WTC11 (cell line): ENCODE measurements around the gene KDM3B. TPM values are rescaled to one million over a fixed set of nuclear protein-coding genes. Genes with fewer than 3 reads are reported as not detected.
A peak's percentile ranks its signal among the peaks of the same experiment; 100 is the strongest.

Source experiments
- ATAC-seq: fragments of 200-7000 bp; cut with Tn5 transposase; 2 replicates; pipeline ENCODE4 v1.10.0; 2021; ENCODE audit warnings: mild to moderate bottlenecking, moderate library complexity
- CTCF ChIA-PET: fragments of 300-600 bp; sonication (Branson Sonifier 250); formaldehyde crosslinking; loops from one replicate; lab custom pipeline; 2021; ENCODE audit warnings: antibody characterized with exemption; lab: Charles Lee
- POLR2A ChIA-PET: fragments of 350-600 bp; sonication (Branson Sonifier 250); formaldehyde crosslinking; loops from one replicate; lab custom pipeline; 2021; ENCODE audit warnings: antibody characterized with exemption; lab: Charles Lee
- DNase-seq: peaks from one replicate; pipeline ENCODE4 v3.0.0; 2021; ENCODE audit warnings: low spot score
- H3K27ac Mint-ChIP-seq: 2 replicates; pipeline ENCODE4 v1.8.0; 2021; ENCODE audit warnings: mixed read lengths
- H3K27me3 Mint-ChIP-seq: 2 replicates; pipeline ENCODE4 v1.8.0; 2021; ENCODE audit warnings: low read depth, mild to moderate bottlenecking, moderate library complexity, mixed read lengths
- H3K36me3 Mint-ChIP-seq: 2 replicates; pipeline ENCODE4 v1.8.0; 2021; ENCODE audit warnings: mixed read lengths
- H3K4me1 Mint-ChIP-seq: 2 replicates; pipeline ENCODE4 v1.8.0; 2022; ENCODE audit warnings: mixed read lengths
- H3K4me3 Mint-ChIP-seq: 2 replicates; pipeline ENCODE4 v1.8.0; 2021; ENCODE audit warnings: mild to moderate bottlenecking, moderate library complexity, mixed read lengths
- H3K9me3 Mint-ChIP-seq: 2 replicates; pipeline ENCODE4 v1.8.0; 2021; ENCODE audit warnings: mixed read lengths
- CREB1 ChIP-seq: sonication (generic); formaldehyde crosslinking; IDR thresholded peaks from 2 replicates; pipeline ENCODE4 v1.8.0; 2023; ENCODE audit warnings: mild to moderate bottlenecking, missing genetic modification reagents
- ELF4 ChIP-seq: sonication (generic); formaldehyde crosslinking; IDR thresholded peaks from 2 replicates; pipeline ENCODE4 v1.8.1; 2022; ENCODE audit warnings: low read depth, mild to moderate bottlenecking, moderate library complexity, missing genetic modification reagents
- ESRRA ChIP-seq: sonication (generic); formaldehyde crosslinking; IDR thresholded peaks from 2 replicates; pipeline ENCODE4 v1.8.1; 2022; ENCODE audit warnings: mild to moderate bottlenecking, missing genetic modification reagents, borderline replicate concordance
- GABPB1 ChIP-seq: sonication (generic); formaldehyde crosslinking; IDR thresholded peaks from 2 replicates; pipeline ENCODE4 v1.8.1; 2023; ENCODE audit warnings: mild to moderate bottlenecking, missing genetic modification reagents
- HMGA2 ChIP-seq: fragments of 250-450 bp; sonication (Bioruptor Pico); IDR thresholded peaks from 2 replicates; pipeline ENCODE4 v1.4.0; 2021; ENCODE audit warnings: mild to moderate bottlenecking, moderate library complexity
- IRF2 ChIP-seq: sonication (generic); formaldehyde crosslinking; IDR thresholded peaks from 2 replicates; pipeline ENCODE4 v1.8.0; 2022; ENCODE audit warnings: low read depth, missing genetic modification reagents, borderline replicate concordance
- MXD4 ChIP-seq: fragments of 250-450 bp; sonication (Bioruptor Pico); IDR thresholded peaks from 2 replicates; pipeline ENCODE4 v1.8.0; 2021; ENCODE audit warnings: mild to moderate bottlenecking, moderate library complexity, borderline replicate concordance
- NR1H2 ChIP-seq: sonication (generic); formaldehyde crosslinking; IDR thresholded peaks from 2 replicates; pipeline ENCODE4 v1.9.0; 2021; ENCODE audit warnings: mild to moderate bottlenecking, moderate library complexity, missing genetic modification reagents
- TP53 ChIP-seq: sonication (generic); formaldehyde crosslinking; IDR thresholded peaks from 2 replicates; pipeline ENCODE4 v1.8.1; 2023; ENCODE audit warnings: mild to moderate bottlenecking, missing genetic modification reagents
- total RNA-seq: library from RNA; stranded (reverse); gene quantifications from 3 replicates; pipeline ENCODE4 v1.2.3, GENCODE V29; 2021
- TF ChIP-seq, protein P1 (sequence below): fragments of 250-450 bp; sonication (Bioruptor Pico); IDR thresholded peaks from 2 replicates; pipeline ENCODE4 v1.9.0; 2021; ENCODE audit warnings: mild to moderate bottlenecking
- TF ChIP-seq, protein P2 (sequence below): sonication (generic); formaldehyde crosslinking; IDR thresholded peaks from 2 replicates; pipeline ENCODE4 v1.8.1; 2023; ENCODE audit warnings: mild to moderate bottlenecking, moderate library complexity, missing genetic modification reagents
- TF ChIP-seq, protein P3 (sequence below): sonication (generic); formaldehyde crosslinking; IDR thresholded peaks from 2 replicates; pipeline ENCODE4 v1.8.1; 2022; ENCODE audit warnings: low read depth, missing genetic modification reagents, borderline replicate concordance
- TF ChIP-seq, protein P4 (sequence below): sonication (generic); formaldehyde crosslinking; IDR thresholded peaks from 2 replicates; pipeline ENCODE4 v1.8.1; 2022; ENCODE audit warnings: missing genetic modification reagents, borderline replicate concordance
- TF ChIP-seq, protein P5 (sequence below): sonication (generic); formaldehyde crosslinking; IDR thresholded peaks from 2 replicates; pipeline ENCODE4 v1.8.0; 2022; ENCODE audit warnings: mild to moderate bottlenecking, missing genetic modification reagents
- TF ChIP-seq, protein P6 (sequence below): sonication (generic); formaldehyde crosslinking; conservative IDR thresholded peaks from 2 replicates; pipeline ENCODE4 v1.8.1; 2023; ENCODE audit warnings: mild to moderate bottlenecking, low read depth, missing genetic modification reagents, moderate library complexity
- TF ChIP-seq, protein P7 (sequence below): sonication (generic); formaldehyde crosslinking; IDR thresholded peaks from 2 replicates; pipeline ENCODE4 v1.8.0; 2022; ENCODE audit warnings: mild to moderate bottlenecking, missing genetic modification reagents

Gene KDM3B
- total RNA-seq, 1 experiment from 2014 or later = 87.9 TPM

DNA sequence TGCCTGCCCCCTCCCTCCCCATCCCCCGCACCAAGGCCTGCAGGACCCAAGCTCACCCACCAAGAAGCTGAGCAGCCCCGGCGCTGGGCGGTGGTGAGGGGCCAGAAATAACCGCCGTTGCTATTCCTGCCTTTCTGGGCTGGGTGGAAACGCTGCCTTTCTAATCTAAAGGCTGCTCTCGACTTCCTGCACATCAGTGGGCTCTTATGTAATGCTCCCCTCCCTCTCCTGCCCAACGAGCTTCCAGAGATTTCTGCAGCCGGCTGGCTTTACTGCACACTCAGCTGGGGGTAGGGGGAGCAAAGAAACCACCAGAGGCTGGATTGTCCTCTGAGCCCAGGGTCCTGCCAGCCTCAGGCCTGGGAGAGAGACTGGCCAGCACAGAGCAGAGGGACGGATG, 105.9 kb downstream of the KDM3B start (continued):
- TF ChIP-seq, protein P1, sequence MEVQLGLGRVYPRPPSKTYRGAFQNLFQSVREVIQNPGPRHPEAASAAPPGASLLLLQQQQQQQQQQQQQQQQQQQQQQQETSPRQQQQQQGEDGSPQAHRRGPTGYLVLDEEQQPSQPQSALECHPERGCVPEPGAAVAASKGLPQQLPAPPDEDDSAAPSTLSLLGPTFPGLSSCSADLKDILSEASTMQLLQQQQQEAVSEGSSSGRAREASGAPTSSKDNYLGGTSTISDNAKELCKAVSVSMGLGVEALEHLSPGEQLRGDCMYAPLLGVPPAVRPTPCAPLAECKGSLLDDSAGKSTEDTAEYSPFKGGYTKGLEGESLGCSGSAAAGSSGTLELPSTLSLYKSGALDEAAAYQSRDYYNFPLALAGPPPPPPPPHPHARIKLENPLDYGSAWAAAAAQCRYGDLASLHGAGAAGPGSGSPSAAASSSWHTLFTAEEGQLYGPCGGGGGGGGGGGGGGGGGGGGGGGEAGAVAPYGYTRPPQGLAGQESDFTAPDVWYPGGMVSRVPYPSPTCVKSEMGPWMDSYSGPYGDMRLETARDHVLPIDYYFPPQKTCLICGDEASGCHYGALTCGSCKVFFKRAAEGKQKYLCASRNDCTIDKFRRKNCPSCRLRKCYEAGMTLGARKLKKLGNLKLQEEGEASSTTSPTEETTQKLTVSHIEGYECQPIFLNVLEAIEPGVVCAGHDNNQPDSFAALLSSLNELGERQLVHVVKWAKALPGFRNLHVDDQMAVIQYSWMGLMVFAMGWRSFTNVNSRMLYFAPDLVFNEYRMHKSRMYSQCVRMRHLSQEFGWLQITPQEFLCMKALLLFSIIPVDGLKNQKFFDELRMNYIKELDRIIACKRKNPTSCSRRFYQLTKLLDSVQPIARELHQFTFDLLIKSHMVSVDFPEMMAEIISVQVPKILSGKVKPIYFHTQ = no peak
- TF ChIP-seq NR1H2 (CRISPR knock-in tag) = no peak
- TF ChIP-seq IRF2 (CRISPR knock-in tag) = no peak
- TF ChIP-seq, protein P2, sequence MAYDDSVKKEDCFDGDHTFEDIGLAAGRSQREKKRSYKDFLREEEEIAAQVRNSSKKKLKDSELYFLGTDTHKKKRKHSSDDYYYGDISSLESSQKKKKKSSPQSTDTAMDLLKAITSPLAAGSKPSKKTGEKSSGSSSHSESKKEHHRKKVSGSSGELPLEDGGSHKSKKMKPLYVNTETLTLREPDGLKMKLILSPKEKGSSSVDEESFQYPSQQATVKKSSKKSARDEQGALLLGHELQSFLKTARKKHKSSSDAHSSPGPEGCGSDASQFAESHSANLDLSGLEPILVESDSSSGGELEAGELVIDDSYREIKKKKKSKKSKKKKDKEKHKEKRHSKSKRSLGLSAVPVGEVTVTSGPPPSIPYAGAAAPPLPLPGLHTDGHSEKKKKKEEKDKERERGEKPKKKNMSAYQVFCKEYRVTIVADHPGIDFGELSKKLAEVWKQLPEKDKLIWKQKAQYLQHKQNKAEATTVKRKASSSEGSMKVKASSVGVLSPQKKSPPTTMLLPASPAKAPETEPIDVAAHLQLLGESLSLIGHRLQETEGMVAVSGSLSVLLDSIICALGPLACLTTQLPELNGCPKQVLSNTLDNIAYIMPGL (CRISPR knock-in tag) = no peak
- TF ChIP-seq TP53 (CRISPR knock-in tag) = no peak

DNA sequence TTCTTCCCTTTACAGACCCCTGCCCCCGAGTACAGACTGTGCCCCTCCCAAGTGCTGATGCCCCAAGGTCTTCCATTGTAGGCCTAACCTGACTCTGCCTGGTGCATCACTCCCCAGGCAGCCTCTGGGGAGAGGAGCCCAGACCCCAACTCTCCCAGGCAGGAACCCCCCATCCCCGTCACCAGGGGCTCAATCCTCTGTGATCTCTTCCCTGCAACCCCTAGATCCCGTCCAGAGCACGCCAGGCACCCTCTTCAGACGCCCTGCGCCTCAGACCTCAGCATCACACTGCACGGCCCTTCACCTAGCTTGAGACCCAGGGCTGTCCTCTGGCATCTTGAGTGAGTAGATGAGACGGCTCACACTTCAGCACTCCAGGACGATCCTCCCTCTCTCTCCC, 106.4 kb downstream of the KDM3B start:
- no peak for DNase-seq
- ATAC-seq = no peak
- H3K9me3 Mint-ChIP-seq = no peaks in the 10 kb centered on the region
- TF ChIP-seq, protein P3, sequence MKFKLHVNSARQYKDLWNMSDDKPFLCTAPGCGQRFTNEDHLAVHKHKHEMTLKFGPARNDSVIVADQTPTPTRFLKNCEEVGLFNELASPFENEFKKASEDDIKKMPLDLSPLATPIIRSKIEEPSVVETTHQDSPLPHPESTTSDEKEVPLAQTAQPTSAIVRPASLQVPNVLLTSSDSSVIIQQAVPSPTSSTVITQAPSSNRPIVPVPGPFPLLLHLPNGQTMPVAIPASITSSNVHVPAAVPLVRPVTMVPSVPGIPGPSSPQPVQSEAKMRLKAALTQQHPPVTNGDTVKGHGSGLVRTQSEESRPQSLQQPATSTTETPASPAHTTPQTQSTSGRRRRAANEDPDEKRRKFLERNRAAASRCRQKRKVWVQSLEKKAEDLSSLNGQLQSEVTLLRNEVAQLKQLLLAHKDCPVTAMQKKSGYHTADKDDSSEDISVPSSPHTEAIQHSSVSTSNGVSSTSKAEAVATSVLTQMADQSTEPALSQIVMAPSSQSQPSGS = no peak
- TF ChIP-seq MXD4 (CRISPR knock-in tag) (no peak), ELF4 (CRISPR knock-in tag) (no peak)
- ChIA-PET CTCF (interaction anchor here (9.8 to 13.9 kb wide), 2 partner anchors 9 to 43 kb away, joined by 106 to 254 read pairs; no protein-coding TSS in a partner anchor), POLR2A (no interaction called here)
- no peaks in the 10 kb centered on the region for H3K36me3 Mint-ChIP-seq
- H3K27me3 Mint-ChIP-seq = no peaks in the 10 kb centered on the region; the same call in 1 of the 2 replicates
- no peak overlapping the region for H3K27ac Mint-ChIP-seq
- H3K4me3 Mint-ChIP-seq = no peak overlapping the region
- peaks cover 27% of the 10 kb centered on the region for H3K4me1 Mint-ChIP-seq

DNA sequence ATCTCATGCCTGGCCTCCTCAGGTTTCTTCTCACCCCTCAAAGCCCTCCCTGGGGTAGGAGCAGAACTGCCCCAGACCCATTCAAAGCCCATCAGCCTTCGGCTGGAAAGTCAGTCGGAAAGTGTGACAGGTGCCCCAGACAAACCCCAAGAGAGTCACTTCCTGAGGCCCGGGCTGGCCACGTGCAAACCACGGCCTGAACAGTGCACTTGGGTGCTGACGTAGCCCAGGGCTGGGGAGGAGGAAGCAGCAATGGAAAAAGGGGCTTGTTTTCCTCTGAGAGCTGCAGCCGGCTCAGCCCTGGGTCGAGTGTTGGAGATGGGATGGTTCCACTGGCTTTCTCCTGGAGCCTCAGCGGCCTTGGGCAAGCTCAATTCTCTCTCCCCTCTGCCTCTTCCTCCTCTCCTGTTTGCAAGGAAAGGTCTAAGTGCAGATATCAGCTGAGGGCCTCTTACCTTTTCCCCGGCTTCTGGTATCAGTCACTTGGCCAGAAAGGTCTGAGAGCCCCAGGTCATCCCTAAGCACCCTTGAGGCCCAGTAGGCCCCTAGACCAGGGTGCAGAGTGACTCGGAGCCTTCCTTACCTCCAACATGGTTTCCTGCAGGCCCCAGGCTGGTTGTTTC, 106.9 kb downstream of the KDM3B start:
- H3K4me1 Mint-ChIP-seq = peaks cover 23% of the 10 kb centered on the region
- H3K4me3 Mint-ChIP-seq = no peak overlapping the region
- TF ChIP-seq ESRRA (no peak), GABPB1 (CRISPR knock-in tag) (peak; percentile 67)
- H3K9me3 Mint-ChIP-seq = no peaks in the 10 kb centered on the region
- ATAC-seq (no peak), DNase-seq (no peak)
- ChIA-PET POLR2A (no interaction called here), CTCF (interaction anchor here (9.8 to 13.9 kb wide), 2 partner anchors 9 to 42 kb away, joined by 106 to 254 read pairs; no protein-coding TSS in a partner anchor)
- H3K27me3 Mint-ChIP-seq = no peaks in the 10 kb centered on the region; the same call in 1 of the 2 replicates
- no peak overlapping the region for H3K27ac Mint-ChIP-seq
- H3K36me3 Mint-ChIP-seq = no peaks in the 10 kb centered on the region

DNA sequence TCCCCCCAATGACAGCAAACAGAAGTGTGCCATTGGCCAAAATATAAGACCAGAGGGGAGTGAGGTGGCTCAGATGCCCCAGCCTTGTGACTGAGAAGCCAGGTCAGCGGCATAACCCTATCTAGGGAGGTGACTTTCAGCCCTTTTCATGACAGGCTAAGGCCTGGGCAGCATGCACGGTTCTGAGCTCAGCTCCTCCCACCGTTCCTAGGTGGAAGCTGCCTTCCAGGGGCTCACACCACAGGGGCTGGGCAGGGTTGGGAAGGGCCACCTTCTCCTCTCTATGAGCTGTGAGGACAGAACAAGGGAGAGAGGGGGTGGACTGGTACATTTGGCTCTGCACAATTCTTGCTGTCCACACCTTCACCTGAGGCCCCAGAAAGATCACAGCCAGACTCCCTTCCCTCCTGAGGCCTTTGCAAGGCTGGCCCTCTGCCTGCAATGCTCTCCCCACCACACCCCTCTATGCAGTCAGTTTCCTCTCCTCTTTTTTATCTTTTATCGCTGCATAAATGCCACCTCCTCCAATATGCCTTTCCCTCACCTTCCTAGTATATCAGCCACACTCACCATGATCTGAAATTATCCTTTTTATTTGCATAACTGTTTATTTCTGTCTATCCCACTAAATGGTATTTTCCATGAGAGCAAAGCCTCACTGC, 107.7 kb downstream of the KDM3B start:
- ATAC-seq (no peak), DNase-seq (no peak)
- ChIA-PET POLR2A (no interaction called here), CTCF (interaction anchor here (9.8 to 13.9 kb wide), 2 partner anchors 10 to 42 kb away, joined by 106 to 254 read pairs; no protein-coding TSS in a partner anchor)
- Mint-ChIP-seq H3K4me1 (peaks cover 19% of the 10 kb centered on the region), H3K4me3 (no peak overlapping the region), H3K27ac (no peak overlapping the region), H3K36me3 (no peaks in the 10 kb centered on the region), H3K27me3 (no peaks in the 10 kb centered on the region; the same call in 1 of the 2 replicates), H3K9me3 (no peaks in the 10 kb centered on the region)
- TF ChIP-seq HMGA2 (CRISPR knock-in tag) (no peak), CREB1 (no peak)
- TF ChIP-seq, protein P4, sequence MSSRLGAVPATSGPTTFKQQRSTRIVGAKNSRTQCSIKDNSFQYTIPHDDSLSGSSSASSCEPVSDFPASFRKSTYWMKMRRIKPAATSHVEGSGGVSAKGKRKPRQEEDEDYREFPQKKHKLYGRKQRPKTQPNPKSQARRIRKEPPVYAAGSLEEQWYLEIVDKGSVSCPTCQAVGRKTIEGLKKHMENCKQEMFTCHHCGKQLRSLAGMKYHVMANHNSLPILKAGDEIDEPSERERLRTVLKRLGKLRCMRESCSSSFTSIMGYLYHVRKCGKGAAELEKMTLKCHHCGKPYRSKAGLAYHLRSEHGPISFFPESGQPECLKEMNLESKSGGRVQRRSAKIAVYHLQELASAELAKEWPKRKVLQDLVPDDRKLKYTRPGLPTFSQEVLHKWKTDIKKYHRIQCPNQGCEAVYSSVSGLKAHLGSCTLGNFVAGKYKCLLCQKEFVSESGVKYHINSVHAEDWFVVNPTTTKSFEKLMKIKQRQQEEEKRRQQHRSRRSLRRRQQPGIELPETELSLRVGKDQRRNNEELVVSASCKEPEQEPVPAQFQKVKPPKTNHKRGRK (CRISPR knock-in tag) = no peak
- TF ChIP-seq, protein P5, sequence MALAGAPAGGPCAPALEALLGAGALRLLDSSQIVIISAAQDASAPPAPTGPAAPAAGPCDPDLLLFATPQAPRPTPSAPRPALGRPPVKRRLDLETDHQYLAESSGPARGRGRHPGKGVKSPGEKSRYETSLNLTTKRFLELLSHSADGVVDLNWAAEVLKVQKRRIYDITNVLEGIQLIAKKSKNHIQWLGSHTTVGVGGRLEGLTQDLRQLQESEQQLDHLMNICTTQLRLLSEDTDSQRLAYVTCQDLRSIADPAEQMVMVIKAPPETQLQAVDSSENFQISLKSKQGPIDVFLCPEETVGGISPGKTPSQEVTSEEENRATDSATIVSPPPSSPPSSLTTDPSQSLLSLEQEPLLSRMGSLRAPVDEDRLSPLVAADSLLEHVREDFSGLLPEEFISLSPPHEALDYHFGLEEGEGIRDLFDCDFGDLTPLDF = no peak
- TF ChIP-seq, protein P6, sequence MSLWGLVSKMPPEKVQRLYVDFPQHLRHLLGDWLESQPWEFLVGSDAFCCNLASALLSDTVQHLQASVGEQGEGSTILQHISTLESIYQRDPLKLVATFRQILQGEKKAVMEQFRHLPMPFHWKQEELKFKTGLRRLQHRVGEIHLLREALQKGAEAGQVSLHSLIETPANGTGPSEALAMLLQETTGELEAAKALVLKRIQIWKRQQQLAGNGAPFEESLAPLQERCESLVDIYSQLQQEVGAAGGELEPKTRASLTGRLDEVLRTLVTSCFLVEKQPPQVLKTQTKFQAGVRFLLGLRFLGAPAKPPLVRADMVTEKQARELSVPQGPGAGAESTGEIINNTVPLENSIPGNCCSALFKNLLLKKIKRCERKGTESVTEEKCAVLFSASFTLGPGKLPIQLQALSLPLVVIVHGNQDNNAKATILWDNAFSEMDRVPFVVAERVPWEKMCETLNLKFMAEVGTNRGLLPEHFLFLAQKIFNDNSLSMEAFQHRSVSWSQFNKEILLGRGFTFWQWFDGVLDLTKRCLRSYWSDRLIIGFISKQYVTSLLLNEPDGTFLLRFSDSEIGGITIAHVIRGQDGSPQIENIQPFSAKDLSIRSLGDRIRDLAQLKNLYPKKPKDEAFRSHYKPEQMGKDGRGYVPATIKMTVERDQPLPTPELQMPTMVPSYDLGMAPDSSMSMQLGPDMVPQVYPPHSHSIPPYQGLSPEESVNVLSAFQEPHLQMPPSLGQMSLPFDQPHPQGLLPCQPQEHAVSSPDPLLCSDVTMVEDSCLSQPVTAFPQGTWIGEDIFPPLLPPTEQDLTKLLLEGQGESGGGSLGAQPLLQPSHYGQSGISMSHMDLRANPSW (CRISPR knock-in tag) = no peak
- TF ChIP-seq, protein P7, sequence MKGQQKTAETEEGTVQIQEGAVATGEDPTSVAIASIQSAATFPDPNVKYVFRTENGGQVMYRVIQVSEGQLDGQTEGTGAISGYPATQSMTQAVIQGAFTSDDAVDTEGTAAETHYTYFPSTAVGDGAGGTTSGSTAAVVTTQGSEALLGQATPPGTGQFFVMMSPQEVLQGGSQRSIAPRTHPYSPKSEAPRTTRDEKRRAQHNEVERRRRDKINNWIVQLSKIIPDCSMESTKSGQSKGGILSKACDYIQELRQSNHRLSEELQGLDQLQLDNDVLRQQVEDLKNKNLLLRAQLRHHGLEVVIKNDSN (CRISPR knock-in tag) = no peak
